Measurements from ENCODE around the gene OTUD3.

DNA sequence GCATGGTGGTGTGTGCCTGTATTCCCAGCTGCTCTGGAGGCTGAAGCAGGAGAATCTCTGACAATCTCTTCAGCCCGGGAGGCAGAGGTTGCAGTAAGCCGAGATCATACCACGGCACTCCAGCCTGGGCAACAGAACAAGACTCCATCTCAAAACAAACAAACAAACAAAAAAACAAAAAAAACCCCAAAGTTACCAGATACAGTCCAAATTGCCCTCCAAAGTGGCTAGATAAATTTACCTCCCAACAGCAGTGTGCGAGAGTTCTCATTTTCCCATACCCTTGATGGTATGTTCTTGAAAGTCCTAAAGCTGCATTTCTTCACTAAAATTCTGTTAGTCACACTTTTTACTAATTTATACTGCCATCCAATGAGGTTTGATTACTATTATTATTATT is 3.0 kb upstream of the OTUD3 start:
- TF ChIP-seq, protein P1, sequence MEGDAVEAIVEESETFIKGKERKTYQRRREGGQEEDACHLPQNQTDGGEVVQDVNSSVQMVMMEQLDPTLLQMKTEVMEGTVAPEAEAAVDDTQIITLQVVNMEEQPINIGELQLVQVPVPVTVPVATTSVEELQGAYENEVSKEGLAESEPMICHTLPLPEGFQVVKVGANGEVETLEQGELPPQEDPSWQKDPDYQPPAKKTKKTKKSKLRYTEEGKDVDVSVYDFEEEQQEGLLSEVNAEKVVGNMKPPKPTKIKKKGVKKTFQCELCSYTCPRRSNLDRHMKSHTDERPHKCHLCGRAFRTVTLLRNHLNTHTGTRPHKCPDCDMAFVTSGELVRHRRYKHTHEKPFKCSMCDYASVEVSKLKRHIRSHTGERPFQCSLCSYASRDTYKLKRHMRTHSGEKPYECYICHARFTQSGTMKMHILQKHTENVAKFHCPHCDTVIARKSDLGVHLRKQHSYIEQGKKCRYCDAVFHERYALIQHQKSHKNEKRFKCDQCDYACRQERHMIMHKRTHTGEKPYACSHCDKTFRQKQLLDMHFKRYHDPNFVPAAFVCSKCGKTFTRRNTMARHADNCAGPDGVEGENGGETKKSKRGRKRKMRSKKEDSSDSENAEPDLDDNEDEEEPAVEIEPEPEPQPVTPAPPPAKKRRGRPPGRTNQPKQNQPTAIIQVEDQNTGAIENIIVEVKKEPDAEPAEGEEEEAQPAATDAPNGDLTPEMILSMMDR (IDR thresholded peaks at IDR 0.05) = no peak
- TF ChIP-seq POLR2A (IDR thresholded peaks at IDR 0.05) = no peak
